A549 treated with AZD9567 at 1 μM for 4 hours (cell line): ENCODE results near the gene P4HA1. TPM values are rescaled to one million over a fixed set of nuclear protein-coding genes. Genes with fewer than 3 reads are reported as not detected.

Experiments used
- total RNA-seq: library from RNA; stranded (reverse); fragments of 200-300 nt; extraction: Qiagen RNA extraction; gene quantifications from 5 replicates; pipeline ENCODE4 v1.2.3, GENCODE V29; 2022; ENCODE audit not compliant: insufficient read depth

Gene P4HA1
- total RNA-seq: 17.3 to 24.9 TPM (median 21.3 TPM) in 5 replicates

GRCh38 chr10:73096449-73097304 is at the start of gene P4HA1:
Gene P4HA1, minus strand, starts transcription at chr10:73096866. Its CDS starts 21,983 bp downstream, at chr10:73074883.

GRCh38 chr10:73110345-73110849 is 13.7 kb upstream of the P4HA1 start, which contains the start of gene NUDT13:
Gene NUDT13, plus strand, starts transcription at chr10:73110455. Its CDS starts 3,911 bp downstream, at chr10:73114366.

Other genes starting within 250 kb of the P4HA1 start
- gene OIT3, start 203.1 kb downstream of the P4HA1 start, total RNA-seq: 0.06 to 0.09 TPM in 2 of 5 replicates, not detected in the others
- gene PLA2G12B, start 142.1 kb downstream of the P4HA1 start, total RNA-seq: not detected in 5 replicates
- gene NUDT13, start 13.6 kb upstream of the P4HA1 start, total RNA-seq: 2.6 to 3.2 TPM (median 2.9 TPM) in 5 replicates
- 22.9 to 28.4 TPM (median 25.5 TPM) in 5 replicates for gene ECD, start 71.1 kb upstream of the P4HA1 start, total RNA-seq
- 7.8 to 11.5 TPM (median 8.6 TPM) in 5 replicates for gene FAM149B1, start 71.3 kb upstream of the P4HA1 start, total RNA-seq
- 53.7 to 56.0 TPM (median 54.8 TPM) in 5 replicates for gene DNAJC9, start 150.4 kb upstream of the P4HA1 start, total RNA-seq
- 94.5 to 186 TPM (median 178 TPM) in 5 replicates for gene MRPS16, start 155.8 kb upstream of the P4HA1 start, total RNA-seq